Right forelimb (tissue), 1 donor: Measurements from ENCODE around the gene ZFAND3.

Experiments used
- DNase-seq: peaks from one replicate; pipeline ENCODE4 v3.0.0-alpha.2; 2018

Gene ZFAND3

GRCh38 chr6:38192011-38192410, 372.5 kb downstream of the ZFAND3 start:
- no peak for DNase-seq

- peak; percentile 7 for DNase-seq
Observed at GRCh38 chr6:38192487-38192886, 373.0 kb downstream of the ZFAND3 start.

GRCh38 chr6:38193051-38193450, 373.5 kb downstream of the ZFAND3 start:
- peak; percentile 37 for DNase-seq

- DNase-seq = peak; percentile 27
Observed at GRCh38 chr6:38193481-38194281, 374.2 kb downstream of the ZFAND3 start.

GRCh38 chr6:38194282-38194572, 374.7 kb downstream of the ZFAND3 start:
- DNase-seq = no peak

- DNase-seq = peak; percentile 32
Observed at GRCh38 chr6:38194589-38194988, 375.1 kb downstream of the ZFAND3 start.

GRCh38 chr6:38195113-38195635, 375.6 kb downstream of the ZFAND3 start:
- no peak for DNase-seq

- DNase-seq = peak; percentile 24
Observed at GRCh38 chr6:38198219-38198618, 378.7 kb downstream of the ZFAND3 start.
